GM21737 (cell line): ENCODE measurements around the gene CDHR4.
"Not testable (repeated sequence)": the region's sequence is repeated elsewhere in the genome, so short reads cannot be mapped to it uniquely, and the experiment has no call there.

ENCODE experiments used
- ATAC-seq: cut with Tn5 transposase; IDR thresholded peaks from one replicate; pipeline ENCODE4 v1.9.1; 2021; ENCODE audit warnings: mild to moderate bottlenecking, moderate library complexity; ENCODE audit not compliant: unreplicated experiment

The CDHR4 gene, protein sequence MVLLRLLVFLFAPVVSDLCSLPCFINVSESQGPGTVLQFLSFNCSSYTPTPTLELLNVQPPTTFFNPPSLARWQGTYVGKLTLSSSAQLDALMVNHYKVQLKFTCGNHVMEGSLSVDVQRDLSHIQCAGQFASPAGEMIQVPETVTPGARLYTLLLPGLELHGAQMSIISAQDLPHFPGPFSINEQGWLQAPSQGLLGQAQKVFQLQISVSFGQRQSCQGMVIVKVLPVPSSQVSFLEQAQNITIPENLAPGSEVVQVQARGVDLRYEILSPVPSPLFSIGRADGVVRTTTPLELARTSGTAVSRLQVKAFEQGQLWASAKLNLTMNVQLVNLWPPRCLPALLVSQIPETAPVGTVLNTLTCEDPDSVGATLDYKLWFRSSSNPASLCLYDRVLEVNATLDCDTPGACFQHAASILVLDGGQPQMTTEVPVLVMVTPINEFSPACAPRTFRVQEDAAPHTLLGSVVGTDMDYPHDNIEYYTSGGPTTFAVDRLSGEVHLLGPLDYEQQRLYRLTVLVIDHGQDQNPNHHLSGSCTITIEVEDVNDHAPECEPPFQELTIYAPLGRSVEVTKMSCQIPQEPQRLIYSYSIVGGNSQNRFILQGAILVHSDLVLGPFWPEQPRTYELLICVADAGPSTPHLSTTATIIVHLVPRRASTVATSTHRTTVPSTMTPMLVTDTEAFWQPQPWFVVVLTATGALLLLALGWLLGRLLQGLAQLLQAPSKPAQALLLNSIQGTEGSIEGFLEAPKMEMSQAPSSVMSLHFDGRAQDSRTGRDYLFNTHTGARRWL

DNA sequence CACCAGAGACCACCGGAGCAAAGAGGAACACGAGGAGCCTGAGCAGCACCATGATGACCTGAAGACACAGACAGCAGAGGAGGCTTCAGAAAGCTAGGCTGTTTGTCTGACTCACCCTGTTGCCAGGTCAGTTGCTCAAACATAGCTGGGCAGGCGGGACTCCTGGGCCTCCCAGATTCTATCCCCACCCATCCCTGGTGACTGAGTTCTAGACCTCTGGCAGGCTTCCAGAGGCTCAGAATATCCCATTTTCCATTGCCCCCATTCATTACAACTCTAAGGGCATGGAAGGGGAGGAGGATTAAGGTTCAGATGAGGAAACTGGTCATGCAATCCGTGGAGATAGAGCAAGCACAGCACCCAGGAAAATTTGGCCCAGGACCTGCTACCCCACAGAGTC lies at the start of gene CDHR4:
CDHR4 (minus strand) TSS at position 113 of the 400 bp plus-strand sequence; CDS start at position 52, 61 bp downstream.
- no peak for ATAC-seq

DNA sequence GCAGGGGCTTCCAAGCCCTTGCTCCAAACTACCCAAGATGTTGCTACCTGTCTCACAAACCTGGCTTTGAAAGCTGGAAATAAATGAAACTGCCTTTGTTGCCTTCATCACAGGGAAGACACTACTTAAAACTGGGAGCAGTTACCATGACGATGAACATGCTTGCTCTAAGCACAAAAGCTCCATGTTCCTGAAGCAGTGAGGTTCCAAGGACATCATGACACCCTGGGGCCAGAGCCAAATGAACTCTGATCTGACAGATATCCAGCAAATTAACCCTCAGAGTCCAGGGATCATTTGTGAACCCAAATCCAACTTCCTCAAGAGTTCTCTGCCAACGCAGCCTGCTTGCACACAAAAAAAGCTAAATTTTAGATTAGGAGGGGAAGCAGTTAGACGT lies 46.0 kb upstream of the CDHR4 start:
- no peak for ATAC-seq

DNA sequence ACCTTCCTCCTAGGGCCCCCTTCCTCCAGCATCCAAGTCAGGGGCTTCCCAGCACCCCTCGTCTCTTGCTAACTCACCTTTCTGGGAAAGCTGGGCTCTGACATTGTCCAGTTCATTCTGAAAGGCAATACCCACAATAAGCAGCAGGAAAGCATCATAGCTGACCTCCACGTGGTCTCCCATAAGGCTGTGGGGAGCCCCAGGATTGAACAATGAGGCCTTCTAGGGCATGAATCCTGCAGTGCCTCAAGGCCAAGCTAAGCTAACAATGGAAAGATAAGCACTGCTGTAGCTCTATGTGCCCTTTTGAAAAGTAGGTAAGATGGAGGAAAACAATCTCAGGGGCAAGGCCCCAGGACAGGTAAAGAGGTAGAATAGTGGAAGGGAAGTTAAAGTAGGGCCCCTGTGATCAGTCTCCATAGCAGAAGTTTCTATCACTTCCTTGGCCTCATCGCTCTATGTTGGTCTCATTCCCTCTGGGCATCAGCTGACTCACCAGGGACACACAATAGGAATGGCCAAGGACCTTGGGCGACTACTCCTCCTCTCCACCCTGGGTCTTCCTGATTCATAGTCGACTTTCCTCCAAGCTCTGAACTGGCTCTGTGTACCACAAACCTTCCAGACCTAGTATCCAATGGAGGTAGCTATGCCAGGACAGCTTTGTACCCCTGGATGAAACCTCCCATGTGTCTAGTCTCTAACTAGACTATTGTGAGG lies 45.0 kb upstream of the CDHR4 start:
- ATAC-seq: no peak

DNA sequence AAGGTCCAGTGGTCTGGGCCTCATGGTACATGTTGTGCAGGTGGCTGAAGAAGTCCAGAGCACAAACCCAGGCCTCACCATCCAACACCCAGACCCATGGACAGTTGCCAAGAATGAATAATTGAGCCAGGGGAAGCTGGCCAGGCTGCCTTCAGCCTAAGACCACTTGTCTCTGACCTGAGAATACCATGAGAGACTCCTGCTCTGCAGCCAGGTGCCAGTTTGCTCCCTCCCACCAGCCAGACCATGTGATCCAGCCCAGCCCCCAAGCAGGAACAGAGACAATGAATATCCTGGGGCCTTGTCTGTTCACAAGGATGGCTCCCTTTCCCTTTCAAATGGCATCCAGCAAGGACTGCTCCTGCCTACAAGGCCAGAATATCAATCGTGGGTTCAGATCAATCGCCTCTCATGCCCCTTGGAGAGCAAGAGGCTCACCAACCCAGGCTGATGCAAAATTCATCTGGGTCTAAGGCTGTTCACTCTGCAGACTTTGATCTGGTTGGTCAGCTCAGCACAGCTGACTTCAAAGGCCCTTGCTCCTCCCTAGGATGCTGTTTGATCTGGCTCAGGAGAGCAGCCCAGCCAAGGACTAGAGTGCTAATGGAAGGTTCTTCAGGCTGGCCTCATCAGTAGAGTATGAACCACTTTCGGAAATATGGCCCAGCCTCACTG lies 43.3 kb upstream of the CDHR4 start:
- no peak for ATAC-seq

DNA sequence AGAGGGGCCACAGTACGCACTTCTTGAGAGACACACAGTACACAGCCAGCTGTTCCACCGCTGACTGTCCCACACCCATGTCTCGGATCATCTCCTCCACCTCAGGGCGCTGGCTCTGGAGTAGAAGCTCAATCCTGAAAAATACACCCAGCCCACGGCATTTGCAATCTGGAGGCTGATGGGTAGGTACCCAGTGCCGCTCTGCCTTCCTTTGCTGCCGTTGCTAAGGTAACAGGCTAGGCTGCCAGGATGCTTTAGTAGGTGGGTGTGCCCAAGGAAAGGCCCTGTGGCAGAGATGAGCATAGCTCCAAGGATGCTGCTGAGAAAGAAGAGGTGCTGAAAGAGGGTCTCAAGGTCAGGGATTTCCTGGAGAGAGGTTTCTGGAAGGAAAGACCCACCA lies 42.1 kb upstream of the CDHR4 start:
- ATAC-seq: no peak

DNA sequence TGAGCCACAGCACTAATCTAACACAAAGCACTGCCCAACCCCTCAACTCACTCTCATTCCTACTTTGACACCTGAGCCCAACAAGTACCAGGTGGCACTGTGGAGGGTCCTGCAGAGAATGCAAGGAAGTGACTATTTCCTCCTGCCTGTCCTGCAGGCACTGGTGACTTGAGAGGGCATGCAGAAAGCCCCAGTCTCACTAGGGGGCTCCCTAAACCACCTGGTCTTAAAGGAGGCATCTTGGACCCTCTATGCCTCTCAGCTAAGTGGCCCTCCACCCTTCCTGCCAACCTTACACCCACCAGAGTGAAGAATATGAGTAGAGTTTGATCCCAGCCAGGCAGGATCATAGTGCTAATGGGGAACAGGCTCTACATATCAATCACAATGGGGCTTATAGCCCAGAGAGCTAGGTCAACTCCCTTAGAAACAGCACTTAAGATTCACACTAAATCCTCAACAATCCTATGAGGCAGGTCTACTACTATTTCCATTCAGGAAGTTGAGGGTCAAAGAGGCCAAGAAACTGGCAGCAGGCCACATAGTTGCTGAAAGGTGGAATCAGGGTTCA lies 41.5 kb upstream of the CDHR4 start:
- ATAC-seq: no peak

DNA sequence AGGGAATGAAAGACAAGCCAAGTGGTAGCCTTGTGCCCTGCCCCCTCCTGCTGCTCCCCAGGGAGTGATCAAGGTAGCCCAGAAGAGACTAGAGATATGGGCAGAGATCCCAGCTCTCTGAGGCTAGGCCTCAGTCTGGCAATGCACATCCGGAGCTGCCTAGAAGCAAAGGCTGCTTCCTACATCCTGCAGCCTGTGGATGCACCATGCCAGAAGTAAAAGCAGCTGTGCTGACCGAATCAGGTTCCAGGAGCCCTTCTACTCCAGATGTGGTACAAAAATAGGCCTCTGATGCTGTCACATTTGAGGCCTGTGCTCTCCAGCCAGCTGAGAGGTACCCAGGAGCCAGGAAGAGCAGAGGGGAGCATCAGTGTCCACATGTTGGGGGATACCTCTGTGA lies 40.7 kb upstream of the CDHR4 start:
- no peak for ATAC-seq

DNA sequence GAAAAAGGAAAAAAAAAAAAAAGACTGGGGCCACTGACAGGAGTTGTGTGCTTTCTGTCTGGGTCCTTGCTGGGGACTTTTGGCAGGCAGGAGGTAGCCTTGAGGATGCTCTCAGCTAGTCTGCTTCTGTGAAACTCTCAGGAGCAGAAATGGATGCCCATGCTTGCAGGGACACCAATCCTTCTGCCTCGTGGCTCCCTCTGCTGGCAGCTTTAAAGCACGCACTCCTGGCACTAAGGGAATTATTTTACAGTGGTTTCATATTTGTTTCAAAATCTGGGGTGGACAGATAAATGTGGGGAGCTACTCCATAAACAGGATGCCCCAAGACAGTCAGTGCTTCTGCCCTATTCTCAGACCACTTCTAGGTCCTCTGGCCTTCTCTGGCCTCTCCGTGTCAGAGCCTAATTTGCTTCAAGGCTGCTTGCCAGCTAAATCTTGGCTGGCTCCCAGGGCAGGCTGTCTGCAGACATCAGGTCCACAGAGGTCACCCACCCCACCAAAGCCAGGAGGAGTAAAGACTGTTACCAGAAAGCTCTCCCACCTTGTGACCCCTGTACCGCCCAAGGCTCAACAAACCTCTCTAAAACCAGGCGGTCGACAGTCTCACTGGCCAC lies 39.6 kb upstream of the CDHR4 start:
- no peak for ATAC-seq

DNA sequence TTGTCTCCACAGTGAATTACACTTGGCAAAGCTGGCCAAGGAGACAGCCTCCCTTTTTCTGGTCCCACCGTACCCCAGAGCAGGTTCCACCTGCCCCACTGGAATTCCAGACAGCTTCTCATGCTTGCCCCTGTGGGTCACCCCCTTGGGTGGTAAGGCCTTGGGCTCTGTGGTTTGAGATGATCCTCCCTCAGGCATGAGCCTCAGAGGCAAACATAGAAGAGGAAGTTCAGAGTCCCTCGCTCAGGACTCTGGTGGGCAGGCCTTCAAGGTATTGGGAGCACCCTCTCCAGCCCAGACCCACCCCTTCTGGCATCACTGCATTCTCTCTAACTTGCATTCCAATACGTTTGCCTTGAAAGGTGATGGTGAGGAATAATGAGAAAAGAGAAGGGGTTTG lies 31.7 kb upstream of the CDHR4 start:
- no peak for ATAC-seq

DNA sequence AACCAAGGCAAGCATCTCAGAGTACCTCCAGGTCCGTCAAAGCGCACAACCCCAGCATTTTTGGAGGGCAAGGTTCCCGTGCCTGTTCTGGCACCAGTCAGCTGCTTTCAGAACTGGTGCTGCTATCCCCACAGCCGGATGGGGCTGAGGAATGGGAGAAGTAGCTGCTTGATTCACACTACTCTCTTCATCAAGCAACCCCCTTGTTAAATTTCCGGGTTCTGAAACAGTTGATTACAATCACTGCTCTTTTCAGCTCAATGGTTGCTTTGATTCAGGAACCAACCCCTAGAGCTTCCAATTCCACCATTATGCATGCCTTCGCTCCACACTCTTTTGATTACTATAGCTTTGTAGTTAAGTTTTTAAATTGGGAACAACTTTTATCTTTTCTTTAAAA lies 26.3 kb upstream of the CDHR4 start:
- no peak for ATAC-seq

DNA sequence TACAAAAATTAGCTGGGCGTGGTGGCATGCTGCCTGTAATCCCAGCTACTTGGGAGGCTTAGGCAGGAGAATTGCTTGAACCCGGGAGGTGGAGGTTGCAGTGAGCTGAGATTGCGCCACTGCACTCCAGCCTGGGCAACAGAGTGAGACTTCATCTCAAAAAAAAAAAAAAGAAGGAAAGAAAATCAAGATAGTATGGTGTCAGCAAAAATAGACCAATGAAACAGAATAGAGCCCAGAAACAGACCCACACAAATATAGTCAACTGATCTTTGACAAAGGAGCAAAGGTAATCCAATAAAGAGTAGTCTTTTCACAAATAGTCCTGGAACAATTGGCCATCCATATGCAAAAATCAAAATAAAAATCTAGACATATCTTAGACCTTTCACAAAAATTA lies 23.5 kb upstream of the CDHR4 start:
- ATAC-seq: not testable (repeated sequence)

DNA sequence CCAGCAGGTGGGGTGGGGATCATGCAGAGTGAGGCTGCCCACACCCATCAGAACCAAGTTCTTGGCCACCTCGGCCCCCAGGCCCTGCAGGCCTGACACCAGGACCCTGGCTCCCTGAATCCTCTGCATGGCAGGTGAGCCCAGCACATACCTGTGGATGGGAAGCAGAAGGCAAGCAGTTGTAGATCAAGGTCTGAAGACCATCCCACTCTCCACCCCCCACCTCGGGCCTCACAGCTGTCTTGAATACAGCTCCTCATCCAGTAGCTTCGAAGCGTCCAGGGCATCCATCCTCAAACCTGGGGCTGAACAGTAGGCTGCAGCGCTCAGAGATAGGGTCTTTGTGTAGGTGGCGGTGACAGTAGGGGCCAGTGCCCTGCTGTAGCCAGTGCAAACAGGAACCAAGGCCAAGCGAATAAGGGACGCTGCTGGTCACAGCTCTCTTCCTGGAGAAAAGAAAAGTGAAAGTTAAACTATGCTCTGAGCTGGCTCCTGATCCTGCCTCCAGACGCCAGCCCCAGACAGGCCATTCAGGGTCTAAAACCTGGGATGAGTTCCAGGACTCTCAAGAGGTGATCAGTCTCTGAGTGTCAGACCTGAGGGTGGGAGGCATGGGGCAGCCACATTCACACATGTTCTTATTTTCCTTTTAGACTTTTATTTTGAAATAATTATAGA lies 14.0 kb upstream of the CDHR4 start, which contains the start of gene UBA7:
UBA7 (minus strand) TSS at position 457 of the 678 bp plus-strand sequence; CDS start at position 291, 166 bp downstream.
- peak; percentile 68 for ATAC-seq

DNA sequence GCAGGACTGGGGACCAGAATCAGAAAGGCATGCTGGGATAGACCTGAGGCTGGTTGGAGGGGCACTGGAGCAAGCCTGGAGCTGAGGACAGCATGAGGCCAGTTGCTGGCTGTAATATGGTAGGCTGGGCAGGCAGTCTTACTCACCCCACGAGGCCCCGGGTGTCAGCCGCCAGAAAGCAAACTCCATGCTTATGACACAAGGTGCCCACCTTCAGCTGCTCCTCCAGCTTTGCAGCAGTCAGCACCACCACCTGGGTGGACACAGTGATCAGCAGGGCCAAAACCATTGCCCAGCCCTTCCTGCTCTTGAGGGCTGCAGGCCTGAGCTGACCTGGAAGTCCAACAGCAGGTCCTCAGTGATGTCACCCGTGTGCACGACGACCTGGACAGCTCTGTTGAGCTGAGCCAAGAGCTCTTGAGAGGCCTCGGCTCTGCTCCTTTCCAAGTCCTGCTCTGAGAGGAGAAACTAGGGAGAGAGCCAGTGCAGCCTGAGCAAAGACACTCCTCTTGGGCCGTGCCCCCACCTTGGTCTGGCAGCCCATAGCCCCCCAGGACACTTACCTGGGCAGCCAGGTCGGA lies 13.3 kb upstream of the CDHR4 start:
- ATAC-seq: no peak

DNA sequence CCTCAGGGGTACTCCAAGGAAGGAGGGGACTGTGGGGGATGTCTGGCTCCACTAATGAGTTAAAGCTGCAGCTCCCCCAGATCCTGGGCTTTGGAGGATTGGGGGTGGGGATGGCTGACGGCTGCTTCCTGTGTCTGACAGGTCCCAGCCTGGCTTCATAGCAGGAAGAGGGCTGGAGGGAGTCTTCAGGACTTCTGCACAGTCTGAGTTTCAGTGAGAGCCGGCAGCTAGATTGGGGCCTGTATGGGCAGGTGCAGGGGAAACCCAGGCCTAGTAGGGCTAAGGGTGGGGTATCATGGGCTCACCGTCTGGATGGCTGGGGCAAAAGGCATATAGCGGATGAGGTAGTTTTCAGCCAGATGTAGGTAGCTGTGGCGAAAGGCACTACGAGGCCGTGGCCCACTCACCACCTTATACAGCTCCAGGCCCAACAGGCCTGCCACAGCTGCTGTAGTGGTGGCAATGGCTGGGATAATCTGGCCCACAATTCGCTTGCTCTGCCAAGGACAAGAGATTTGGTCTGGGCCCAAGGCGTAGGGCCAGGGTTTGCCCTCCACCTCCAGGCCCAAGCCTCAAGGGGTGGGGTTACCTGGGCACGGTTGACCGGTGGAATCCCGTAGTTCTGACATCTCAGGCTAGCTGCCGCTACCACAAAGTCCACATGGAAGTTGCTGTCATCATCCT lies 7.9 kb upstream of the CDHR4 start:
- no peak for ATAC-seq

DNA sequence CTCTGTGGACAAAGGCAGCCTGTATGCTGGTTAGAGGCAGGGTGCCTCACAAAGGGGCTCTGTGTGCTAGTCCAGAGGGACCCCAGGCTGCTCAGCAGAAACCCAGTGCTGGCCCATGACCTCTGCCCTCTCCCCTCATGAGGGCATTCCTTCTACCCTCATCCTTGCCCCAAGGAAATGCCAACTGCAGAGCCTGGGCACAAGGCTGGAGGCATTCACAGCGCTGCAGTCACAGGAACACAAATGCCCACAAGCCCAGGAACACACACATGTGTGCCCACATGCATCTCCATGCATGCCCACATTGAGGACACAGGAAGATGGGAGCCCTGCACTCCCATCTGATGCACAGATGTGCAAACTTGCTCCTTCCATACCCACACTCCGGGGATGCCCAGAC lies 7.2 kb upstream of the CDHR4 start:
- no peak for ATAC-seq

DNA sequence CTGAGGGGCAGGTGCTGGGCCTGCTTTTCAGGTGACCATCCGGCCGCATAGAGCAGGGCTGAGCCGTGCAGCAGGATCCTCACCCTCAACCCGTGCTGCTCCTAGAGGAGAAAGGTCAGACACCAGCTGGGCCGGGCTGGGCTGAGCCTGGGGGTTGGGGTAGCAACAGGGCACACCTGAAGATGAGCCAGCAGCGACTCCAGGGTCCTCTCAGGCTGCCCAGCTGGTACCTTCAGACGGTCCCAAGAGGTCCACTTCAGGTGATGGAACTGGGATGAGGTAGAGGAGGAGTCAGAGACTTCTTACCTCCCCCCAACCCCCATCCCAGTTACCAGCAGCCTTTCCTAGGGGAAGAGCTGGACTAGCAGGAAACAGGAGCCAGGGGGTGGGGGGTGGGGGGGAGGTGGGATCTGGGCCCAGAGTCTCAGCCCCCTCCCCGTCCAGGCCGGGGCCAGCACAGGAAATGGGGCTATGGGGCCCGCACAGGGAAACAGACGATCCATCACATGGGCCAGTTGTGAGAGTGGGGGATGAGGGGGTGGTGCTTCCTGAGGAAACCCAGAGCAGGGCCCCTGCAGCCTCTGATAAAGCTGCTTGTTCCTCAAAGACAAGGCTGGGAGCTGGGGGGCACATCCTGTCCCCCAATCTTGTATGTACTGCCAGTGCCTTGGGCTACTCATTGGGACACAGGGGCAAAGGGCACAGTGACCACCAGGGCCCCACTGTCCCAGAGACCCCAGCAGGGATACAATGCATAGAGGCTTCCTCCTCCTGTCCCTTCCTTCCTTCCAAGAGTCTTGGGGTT lies 6.4 kb upstream of the CDHR4 start:
- ATAC-seq: no peak

DNA sequence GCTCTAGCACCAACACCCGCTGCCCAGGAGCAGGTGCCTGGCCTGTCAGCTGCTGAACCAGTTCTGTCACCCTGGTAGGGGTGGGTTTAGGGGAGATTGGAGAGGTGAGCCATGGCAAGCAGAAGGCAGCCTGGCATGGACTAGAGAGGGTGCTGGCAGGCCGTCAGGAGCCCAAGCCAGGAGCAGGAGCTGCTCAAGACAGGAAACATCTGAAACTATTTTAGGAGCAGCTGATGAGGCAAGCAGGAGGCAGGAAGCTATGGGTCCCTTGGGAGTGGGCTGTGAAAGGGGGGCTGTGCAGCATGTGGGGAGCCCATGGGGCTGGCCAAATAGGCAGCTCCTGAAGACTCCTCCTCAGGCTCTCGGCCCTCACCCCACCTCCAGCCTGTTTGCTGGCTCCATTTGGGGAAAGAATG lies 5.7 kb upstream of the CDHR4 start:
- no peak for ATAC-seq
